Smooth muscle cell (in vitro differentiated cells): ENCODE results near the gene GAL3ST2. TPM values are rescaled to one million over a fixed set of nuclear protein-coding genes. Genes with fewer than 3 reads are reported as not detected.
A peak's percentile ranks its signal among the peaks of the same experiment; 100 is the strongest.

Source experiments
- DNase-seq: peaks from one replicate; lab custom pipeline; 2025; ENCODE audit not compliant: unreplicated experiment; lab: John Stamatoyannopoulos, UW
- H2AFZ ChIP-seq: fragments of 200-600 bp; sonication (generic); 2 replicates; pipeline ENCODE4 v1.6.0; 2016; ENCODE audit warnings: antibody characterized with exemption, low read depth, mild to moderate bottlenecking
- H3F3A ChIP-seq: fragments of 200-600 bp; sonication (generic); 2 replicates; pipeline ENCODE4 v1.6.0; 2017; ENCODE audit warnings: antibody characterized with exemption, low read depth
- H3K27ac ChIP-seq: fragments of 200-600 bp; sonication (generic); 2 replicates; pipeline ENCODE4 v1.5.1; 2016; ENCODE audit warnings: low read depth, mild to moderate bottlenecking
- H3K27me3 ChIP-seq: fragments of 200-600 bp; sonication (generic); 2 replicates; pipeline ENCODE4 v1.6.1; 2016; ENCODE audit warnings: low read depth, mild to moderate bottlenecking
- H3K36me3 ChIP-seq: fragments of 200-600 bp; sonication (generic); 2 replicates; pipeline ENCODE4 v1.5.1; 2016; ENCODE audit warnings: low read depth
- H3K4me1 ChIP-seq: fragments of 200-600 bp; sonication (generic); 2 replicates; pipeline ENCODE4 v1.5.1; 2016; ENCODE audit warnings: low read depth
- H3K4me2 ChIP-seq: fragments of 200-600 bp; sonication (generic); 2 replicates; pipeline ENCODE4 v1.6.0; 2016; ENCODE audit warnings: mild to moderate bottlenecking
- H3K4me3 ChIP-seq: fragments of 200-600 bp; sonication (generic); 2 replicates; pipeline ENCODE4 v1.5.1; 2016; ENCODE audit warnings: mild to moderate bottlenecking
- H3K79me2 ChIP-seq: fragments of 200-600 bp; sonication (generic); 2 replicates; pipeline ENCODE4 v1.6.0; 2016; ENCODE audit warnings: low read depth, mild to moderate bottlenecking
- H3K9ac ChIP-seq: fragments of 200-600 bp; sonication (generic); 2 replicates; pipeline ENCODE4 v1.6.0; 2016; ENCODE audit warnings: low read depth
- H3K9me3 ChIP-seq: fragments of 200-600 bp; sonication (generic); replicated peaks from 2 replicates; pipeline ENCODE4 v1.5.1; 2016; ENCODE audit warnings: low read depth
- H4K20me1 ChIP-seq: fragments of 200-600 bp; sonication (generic); 2 replicates; pipeline ENCODE4 v1.6.0; 2016; ENCODE audit warnings: low read depth
- WGBS: methylation state at CpG from one replicate; pipeline ENCODE4 v1.1.7; 2016; ENCODE audit warnings: low lambda C conversion rate; 5-methylcytosine and 5-hydroxymethylcytosine counted together
- polyA plus RNA-seq: library from polyadenylated mRNA; unstranded; fragments of >200 nt; fragmentation: Nextera tagmentation; extraction: Ambion mirVana; gene quantifications from 2 replicates; pipeline ENCODE4 v1.2.1, GENCODE V29; 2016
- total RNA-seq: library from RNA; depleted of rRNA; stranded (reverse); fragments of >200 nt; gene quantifications from 2 replicates; pipeline ENCODE4 v1.2.3, GENCODE V29; 2014
- TF ChIP-seq, protein P1 (sequence below): fragments of 200-600 bp; sonication (generic); IDR thresholded peaks from 2 replicates; pipeline ENCODE4 v1.5.1; 2017; ENCODE audit warnings: borderline replicate concordance, mild to moderate bottlenecking, antibody characterized with exemption; ENCODE audit not compliant: insufficient read depth, poor library complexity, severe bottlenecking

Gene GAL3ST2
- total and polyA plus RNA-seq, 2 experiments from 2014 or later: 0.34 TPM; not detected in 1

DNA sequence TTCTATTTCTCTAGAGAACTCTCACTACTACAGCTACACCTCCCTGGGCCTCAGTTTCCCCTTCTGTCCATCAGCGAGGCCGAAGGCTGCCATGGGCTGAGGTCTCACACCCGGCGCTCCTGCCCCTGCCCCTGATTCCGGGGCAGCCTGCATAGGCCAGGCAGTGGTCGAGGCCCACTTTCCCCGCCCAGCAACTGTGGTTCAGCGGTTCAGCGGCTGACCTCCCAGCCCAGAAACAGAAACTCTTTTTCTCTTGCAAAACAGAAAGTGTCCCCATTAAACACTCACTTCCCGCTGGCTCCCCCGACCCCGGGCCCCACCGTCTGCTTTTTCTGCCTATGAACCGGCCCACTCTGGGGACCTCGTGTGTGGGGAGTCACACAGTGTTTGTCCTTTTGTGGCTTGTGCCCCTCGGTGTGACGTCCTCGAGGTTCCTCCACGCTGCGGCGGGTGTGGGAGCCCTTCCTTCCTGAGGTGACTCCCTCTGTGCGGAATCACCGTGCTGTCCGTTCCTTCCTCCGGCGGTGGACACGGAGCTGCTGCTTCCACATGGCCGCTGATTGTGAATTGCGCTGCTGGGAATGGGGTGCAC lies 66.1 kb downstream of the GAL3ST2 start:
- Histone ChIP-seq H3K4me1 (no peaks in the 10 kb centered on the region), H3K79me2 (no peaks in the 10 kb centered on the region), H3K27me3 (no peaks in the 10 kb centered on the region), H3K9me3 (no peaks in the 10 kb centered on the region), H3K4me2 (no peak overlapping the region), H3F3A (peaks cover 4% of the 10 kb centered on the region), H4K20me1 (no peaks in the 10 kb centered on the region), H3K9ac (no peak overlapping the region), H3K4me3 (no peak overlapping the region), H3K27ac (no peak overlapping the region), H2AFZ (no peak overlapping the region), H3K36me3 (no peaks in the 10 kb centered on the region)
- TF ChIP-seq, protein P1, sequence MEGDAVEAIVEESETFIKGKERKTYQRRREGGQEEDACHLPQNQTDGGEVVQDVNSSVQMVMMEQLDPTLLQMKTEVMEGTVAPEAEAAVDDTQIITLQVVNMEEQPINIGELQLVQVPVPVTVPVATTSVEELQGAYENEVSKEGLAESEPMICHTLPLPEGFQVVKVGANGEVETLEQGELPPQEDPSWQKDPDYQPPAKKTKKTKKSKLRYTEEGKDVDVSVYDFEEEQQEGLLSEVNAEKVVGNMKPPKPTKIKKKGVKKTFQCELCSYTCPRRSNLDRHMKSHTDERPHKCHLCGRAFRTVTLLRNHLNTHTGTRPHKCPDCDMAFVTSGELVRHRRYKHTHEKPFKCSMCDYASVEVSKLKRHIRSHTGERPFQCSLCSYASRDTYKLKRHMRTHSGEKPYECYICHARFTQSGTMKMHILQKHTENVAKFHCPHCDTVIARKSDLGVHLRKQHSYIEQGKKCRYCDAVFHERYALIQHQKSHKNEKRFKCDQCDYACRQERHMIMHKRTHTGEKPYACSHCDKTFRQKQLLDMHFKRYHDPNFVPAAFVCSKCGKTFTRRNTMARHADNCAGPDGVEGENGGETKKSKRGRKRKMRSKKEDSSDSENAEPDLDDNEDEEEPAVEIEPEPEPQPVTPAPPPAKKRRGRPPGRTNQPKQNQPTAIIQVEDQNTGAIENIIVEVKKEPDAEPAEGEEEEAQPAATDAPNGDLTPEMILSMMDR: no peak
- no peak for DNase-seq
- WGBS: 82% methylated on average over 29 of the region's 29 CpGs

DNA sequence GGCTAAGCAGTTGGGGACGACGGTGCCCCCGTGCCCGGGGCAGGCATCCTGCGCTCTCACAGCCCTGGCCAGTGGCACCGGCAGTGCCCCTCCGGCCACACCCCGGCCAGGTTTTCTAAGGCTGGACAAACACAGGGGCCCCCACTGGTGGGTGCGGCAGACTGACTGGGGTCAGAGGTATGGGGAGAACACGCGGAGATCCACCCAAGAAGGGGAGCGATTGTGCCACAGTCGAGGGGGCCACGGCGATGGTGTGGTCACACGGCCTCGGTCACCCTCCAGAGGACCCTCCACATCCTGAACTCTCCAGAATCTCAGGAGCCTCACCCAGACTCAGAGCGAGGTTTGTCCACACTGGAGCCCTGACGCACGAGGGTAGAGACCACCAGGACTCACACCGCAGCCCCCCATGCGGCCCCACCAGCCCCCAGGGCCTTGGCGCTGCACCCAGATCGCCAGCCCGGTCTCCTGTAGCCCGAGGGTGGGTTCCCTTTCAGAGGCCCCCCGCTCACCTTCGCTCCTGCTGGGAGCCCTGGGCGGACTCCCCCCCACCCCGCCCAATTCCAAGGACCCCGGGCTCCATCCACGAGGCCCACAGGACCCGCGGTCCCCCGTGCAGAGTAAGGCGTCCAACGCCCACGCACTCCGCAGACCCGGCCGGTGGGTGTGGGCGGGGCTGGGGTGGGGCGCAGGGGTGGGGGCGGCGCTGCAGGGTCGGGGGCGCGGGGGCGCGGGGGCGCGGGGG lies 66.9 kb downstream of the GAL3ST2 start:
- H3K4me2 ChIP-seq: peak overlapping the region; percentile 71
- no peak overlapping the region for H2AFZ ChIP-seq
- TF ChIP-seq, protein P1: no peak
- H3F3A ChIP-seq: peaks cover 4% of the 10 kb centered on the region
- H3K4me3 ChIP-seq: no peak overlapping the region
- no peaks in the 10 kb centered on the region for H4K20me1 ChIP-seq
- no peak overlapping the region for H3K9ac ChIP-seq
- no peaks in the 10 kb centered on the region for H3K9me3 ChIP-seq
- no peak for DNase-seq
- H3K36me3 ChIP-seq: no peaks in the 10 kb centered on the region
- H3K27me3 ChIP-seq: no peaks in the 10 kb centered on the region
- H3K4me1 ChIP-seq: no peaks in the 10 kb centered on the region
- 92% methylated on average over 18 of the region's 52 CpGs for WGBS
- H3K27ac ChIP-seq: no peak overlapping the region
- no peaks in the 10 kb centered on the region for H3K79me2 ChIP-seq

DNA sequence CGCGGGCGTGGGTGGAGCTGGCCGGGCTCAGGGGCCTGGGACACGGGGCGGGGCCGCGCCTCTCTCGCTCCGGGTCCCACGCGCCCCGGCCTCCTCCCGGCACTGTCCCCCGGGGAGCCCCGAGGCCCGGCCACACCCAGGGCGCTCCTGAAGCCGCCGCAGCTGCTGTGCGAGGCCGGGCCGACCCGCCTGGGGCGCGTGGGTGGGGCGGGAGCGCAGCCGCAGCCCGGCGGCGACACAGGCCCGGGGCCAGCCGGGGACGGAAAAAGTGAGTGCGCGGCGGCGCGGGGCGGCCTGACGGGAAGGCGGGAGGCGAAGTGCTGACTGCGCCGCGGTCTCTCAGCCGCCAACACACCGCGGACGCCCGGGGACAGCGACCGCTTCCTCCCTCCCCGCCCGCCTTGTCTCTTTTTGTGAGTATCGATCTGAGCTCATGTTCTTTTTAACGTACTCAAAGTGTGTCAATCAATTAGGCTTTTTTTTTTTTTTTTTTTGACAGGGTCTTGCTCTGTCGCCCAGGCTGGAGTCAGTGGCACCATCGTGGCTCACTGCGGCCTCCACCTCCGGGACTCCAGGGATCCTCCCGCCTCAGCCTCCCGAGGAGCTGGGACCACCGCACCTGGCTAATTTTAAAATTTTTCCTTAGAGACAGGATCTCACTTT lies 67.6 kb downstream of the GAL3ST2 start:
- H3F3A ChIP-seq: peaks cover 4% of the 10 kb centered on the region
- H3K27ac ChIP-seq: peak overlapping the region; percentile 4
- H3K36me3 ChIP-seq: no peaks in the 10 kb centered on the region
- no peaks in the 10 kb centered on the region for H3K79me2 ChIP-seq
- H2AFZ ChIP-seq: no peak overlapping the region
- DNase-seq: peak; percentile 51
- TF ChIP-seq, protein P1: no peak
- no peaks in the 10 kb centered on the region for H3K9me3 ChIP-seq
- H3K9ac ChIP-seq: peak overlapping the region; percentile 10
- H3K4me2 ChIP-seq: peak overlapping the region; percentile 71
- WGBS: 12% methylated on average over 40 of the region's 65 CpGs
- H3K4me3 ChIP-seq: peak overlapping the region; percentile 40
- H3K4me1 ChIP-seq: no peaks in the 10 kb centered on the region
- no peaks in the 10 kb centered on the region for H4K20me1 ChIP-seq
- no peaks in the 10 kb centered on the region for H3K27me3 ChIP-seq
